ENCODE results near the gene GPR158.

GPR158 gene

DNA sequence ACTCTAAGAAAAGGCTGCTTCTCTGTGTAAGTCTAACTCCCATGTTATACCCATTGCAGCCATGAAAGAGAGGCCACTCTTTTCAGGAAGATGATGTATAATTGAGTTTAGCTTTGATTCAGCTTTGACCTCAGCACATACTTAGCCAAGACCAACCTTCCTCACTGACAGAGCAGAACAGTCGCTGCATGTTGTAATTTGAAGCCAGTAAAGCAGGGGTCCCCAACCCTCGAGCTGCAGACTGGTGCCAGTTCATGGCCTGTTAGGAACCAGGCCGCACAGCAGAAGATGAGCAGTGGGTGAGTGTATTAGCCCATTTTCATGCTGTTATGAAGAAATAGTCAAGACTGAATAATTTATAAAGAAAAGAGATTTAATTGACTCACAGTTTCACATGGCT lies 223.9 kb downstream of the GPR158 start:
- Histone ChIP-seq H3K36me3 (ENCODE audit: insufficient read depth, low read length) (no peaks in the 10 kb centered on the region), H3K4me1 (ENCODE audit: control insufficient read depth, insufficient read depth, low read length, unreplicated experiment) (no peaks in the 10 kb centered on the region), H3K79me2 (ENCODE audit: control insufficient read depth, insufficient read depth, low read length, unreplicated experiment) (no peaks in the 10 kb centered on the region), H2AFZ (ENCODE audit: low read length, unreplicated experiment) (no peak overlapping the region), H3K4me3 (ENCODE audit: low read depth, low read length) (no peak overlapping the region), H3K27ac (ENCODE audit: low read depth, low read length) (no peak overlapping the region), H3K27me3 (ENCODE audit: insufficient read depth, low read length) (no peaks in the 10 kb centered on the region)

DNA sequence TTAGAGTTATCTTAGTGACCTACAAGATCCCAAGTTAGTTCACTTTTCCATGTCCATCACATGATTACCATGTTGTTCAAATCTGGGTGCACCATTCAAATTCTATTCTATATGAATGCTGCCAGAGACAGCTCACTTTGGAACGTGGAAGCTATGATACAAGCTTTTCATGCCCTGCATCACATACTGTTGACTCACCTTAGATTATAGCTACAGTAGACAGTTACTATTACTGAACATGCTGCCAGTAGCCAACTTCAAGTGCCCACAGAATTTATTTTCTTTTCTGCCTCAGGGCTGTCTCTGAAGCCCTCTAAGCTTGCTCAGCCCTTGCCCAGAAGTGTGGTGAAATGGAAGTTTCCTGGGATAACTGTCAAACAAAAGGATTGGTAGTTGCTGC lies 231.1 kb downstream of the GPR158 start:
- H3K36me3 ChIP-seq (ENCODE audit: insufficient read depth, low read length): no peaks in the 10 kb centered on the region
- no peak overlapping the region for H3K4me3 ChIP-seq (ENCODE audit: low read depth, low read length)
- no peaks in the 10 kb centered on the region for H3K79me2 ChIP-seq (ENCODE audit: control insufficient read depth, insufficient read depth, low read length, unreplicated experiment)
- H3K27ac ChIP-seq (ENCODE audit: low read depth, low read length): no peak overlapping the region
- H3K4me1 ChIP-seq (ENCODE audit: control insufficient read depth, insufficient read depth, low read length, unreplicated experiment): no peaks in the 10 kb centered on the region
- H3K27me3 ChIP-seq (ENCODE audit: insufficient read depth, low read length): no peaks in the 10 kb centered on the region
- no peak overlapping the region for H2AFZ ChIP-seq (ENCODE audit: low read length, unreplicated experiment)

DNA sequence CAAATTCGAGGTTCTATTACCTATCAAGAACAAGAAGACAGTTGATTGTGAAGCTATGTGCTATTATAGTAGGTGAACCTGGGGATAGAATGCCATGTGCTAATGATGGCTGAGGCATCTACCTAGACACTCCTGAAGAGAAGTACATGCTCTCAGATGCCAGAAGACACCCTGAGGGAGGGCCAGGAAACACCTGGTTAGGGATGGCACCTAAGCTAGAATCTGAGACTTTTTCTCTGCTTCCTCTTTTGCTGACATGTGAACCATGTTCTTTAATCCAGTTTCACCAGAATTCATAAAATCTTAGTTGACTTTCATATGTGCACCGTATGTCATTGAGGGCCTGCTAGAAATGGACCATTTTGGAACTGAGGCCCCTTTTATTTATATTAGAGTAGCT lies 242.8 kb downstream of the GPR158 start:
- H3K27me3 ChIP-seq (ENCODE audit: insufficient read depth, low read length): no peaks in the 10 kb centered on the region
- no peaks in the 10 kb centered on the region for H3K36me3 ChIP-seq (ENCODE audit: insufficient read depth, low read length)
- no peaks in the 10 kb centered on the region for H3K79me2 ChIP-seq (ENCODE audit: control insufficient read depth, insufficient read depth, low read length, unreplicated experiment)
- H3K27ac ChIP-seq (ENCODE audit: low read depth, low read length): no peak overlapping the region
- H3K4me1 ChIP-seq (ENCODE audit: control insufficient read depth, insufficient read depth, low read length, unreplicated experiment): no peaks in the 10 kb centered on the region
- no peak overlapping the region for H3K4me3 ChIP-seq (ENCODE audit: low read depth, low read length)
- no peak overlapping the region for H2AFZ ChIP-seq (ENCODE audit: low read length, unreplicated experiment)

DNA sequence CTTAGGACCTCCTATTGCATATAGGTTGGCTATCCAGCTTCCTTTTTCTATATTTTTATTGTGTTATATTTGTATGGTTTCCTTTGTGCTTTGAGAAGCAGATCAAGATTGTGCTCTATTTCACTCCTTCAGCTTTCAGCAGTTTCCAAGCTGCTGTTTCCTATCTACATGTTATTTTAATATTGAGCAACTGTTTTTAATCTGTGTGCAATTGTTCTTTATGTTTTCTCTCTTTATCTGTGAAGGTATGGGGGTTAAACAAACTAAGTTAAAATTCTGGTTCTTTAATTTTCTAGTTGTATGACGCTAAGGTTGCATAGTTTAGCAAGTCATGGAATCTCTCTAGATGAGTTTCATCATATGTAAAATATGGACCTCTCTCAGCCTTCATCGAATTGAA lies 251.0 kb downstream of the GPR158 start:
- H3K36me3 ChIP-seq (ENCODE audit: insufficient read depth, low read length): no peaks in the 10 kb centered on the region
- H3K4me3 ChIP-seq (ENCODE audit: low read depth, low read length): no peak overlapping the region
- H2AFZ ChIP-seq (ENCODE audit: low read length, unreplicated experiment): no peak overlapping the region
- no peak overlapping the region for H3K27ac ChIP-seq (ENCODE audit: low read depth, low read length)
- H3K4me1 ChIP-seq (ENCODE audit: control insufficient read depth, insufficient read depth, low read length, unreplicated experiment): no peaks in the 10 kb centered on the region
- H3K27me3 ChIP-seq (ENCODE audit: insufficient read depth, low read length): no peaks in the 10 kb centered on the region
- no peaks in the 10 kb centered on the region for H3K79me2 ChIP-seq (ENCODE audit: control insufficient read depth, insufficient read depth, low read length, unreplicated experiment)

DNA sequence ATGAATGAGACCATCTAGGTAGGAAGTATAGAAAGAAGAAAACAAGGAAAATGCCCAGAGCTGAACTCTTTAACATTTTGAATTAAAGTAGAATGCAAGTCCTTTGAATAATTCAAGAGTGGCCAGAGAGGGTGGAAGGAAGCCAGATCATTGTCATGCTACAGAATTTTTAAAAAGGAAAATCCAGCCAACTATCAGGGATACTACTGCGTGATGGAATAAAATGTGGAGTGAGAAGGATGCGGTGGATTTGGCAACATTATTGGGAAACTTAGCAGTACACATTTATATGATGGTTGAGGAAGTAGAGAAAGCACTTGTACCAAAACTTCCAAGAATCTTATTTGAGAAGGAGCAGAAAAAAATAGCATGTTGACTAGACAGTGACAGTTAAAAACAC lies 261.6 kb downstream of the GPR158 start:
- no peak overlapping the region for H3K4me3 ChIP-seq (ENCODE audit: low read depth, low read length)
- no peak overlapping the region for H3K27ac ChIP-seq (ENCODE audit: low read depth, low read length)

DNA sequence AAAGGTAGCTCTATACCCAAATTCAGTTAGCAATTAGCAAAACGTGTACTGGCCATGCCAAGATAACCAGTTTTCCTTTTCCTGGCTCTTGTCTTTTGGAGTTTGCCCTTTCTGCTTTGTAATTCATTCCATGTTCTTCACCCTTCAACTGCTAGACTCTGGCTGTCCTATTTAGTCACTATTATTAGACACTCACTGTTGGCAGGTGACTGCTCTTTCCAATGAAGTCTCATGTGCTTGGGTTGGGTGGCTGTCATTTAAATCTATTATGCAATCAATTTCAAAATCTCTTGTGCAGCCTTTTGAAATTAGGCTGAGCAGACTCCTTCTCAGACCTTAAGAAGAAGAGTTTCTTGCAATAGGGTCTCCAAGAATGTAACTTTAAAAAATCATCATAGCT lies 266.5 kb downstream of the GPR158 start:
- H3K27me3 ChIP-seq (ENCODE audit: insufficient read depth, low read length): no peaks in the 10 kb centered on the region
- no peak overlapping the region for H3K27ac ChIP-seq (ENCODE audit: low read depth, low read length)
- H3K36me3 ChIP-seq (ENCODE audit: insufficient read depth, low read length): no peaks in the 10 kb centered on the region
- no peak overlapping the region for H2AFZ ChIP-seq (ENCODE audit: low read length, unreplicated experiment)
- no peak overlapping the region for H3K4me3 ChIP-seq (ENCODE audit: low read depth, low read length)
- H3K79me2 ChIP-seq (ENCODE audit: control insufficient read depth, insufficient read depth, low read length, unreplicated experiment): no peaks in the 10 kb centered on the region
- H3K4me1 ChIP-seq (ENCODE audit: control insufficient read depth, insufficient read depth, low read length, unreplicated experiment): no peaks in the 10 kb centered on the region

More for the DNA sequence above, 261.6 kb downstream of the GPR158 start:
- Histone ChIP-seq H3K79me2 (ENCODE audit: control insufficient read depth, insufficient read depth, low read length, unreplicated experiment) (no peaks in the 10 kb centered on the region), H3K4me1 (ENCODE audit: control insufficient read depth, insufficient read depth, low read length, unreplicated experiment) (no peaks in the 10 kb centered on the region), H2AFZ (ENCODE audit: low read length, unreplicated experiment) (no peak overlapping the region), H3K27me3 (ENCODE audit: insufficient read depth, low read length) (no peaks in the 10 kb centered on the region), H3K36me3 (ENCODE audit: insufficient read depth, low read length) (no peaks in the 10 kb centered on the region)

DNA sequence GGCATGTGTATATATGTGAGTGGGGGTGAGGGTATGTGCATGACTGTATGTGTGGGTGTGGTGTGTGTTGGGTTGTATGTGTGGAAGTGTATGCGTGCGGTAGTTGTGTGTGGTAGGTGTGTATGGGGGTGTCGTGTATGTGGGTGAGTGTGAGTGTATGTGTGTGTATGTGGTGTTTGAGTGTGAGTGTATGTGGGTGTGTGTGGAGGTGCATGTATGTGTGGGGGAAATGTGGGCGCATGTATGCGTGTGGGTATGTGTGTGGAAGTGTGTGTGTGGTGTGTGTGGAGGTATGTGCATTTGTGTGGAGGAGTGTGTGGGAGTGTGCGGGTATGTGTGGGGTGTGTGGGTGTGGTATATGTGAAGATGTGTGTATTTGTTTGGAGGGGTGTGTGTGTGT lies 269.5 kb downstream of the GPR158 start:
- Histone ChIP-seq H3K79me2 (ENCODE audit: control insufficient read depth, insufficient read depth, low read length, unreplicated experiment) (no peaks in the 10 kb centered on the region), H2AFZ (ENCODE audit: low read length, unreplicated experiment) (no peak overlapping the region), H3K4me3 (ENCODE audit: low read depth, low read length) (no peak overlapping the region), H3K36me3 (ENCODE audit: insufficient read depth, low read length) (no peaks in the 10 kb centered on the region), H3K27me3 (ENCODE audit: insufficient read depth, low read length) (no peaks in the 10 kb centered on the region), H3K4me1 (ENCODE audit: control insufficient read depth, insufficient read depth, low read length, unreplicated experiment) (no peaks in the 10 kb centered on the region), H3K27ac (ENCODE audit: low read depth, low read length) (no peak overlapping the region)

DNA sequence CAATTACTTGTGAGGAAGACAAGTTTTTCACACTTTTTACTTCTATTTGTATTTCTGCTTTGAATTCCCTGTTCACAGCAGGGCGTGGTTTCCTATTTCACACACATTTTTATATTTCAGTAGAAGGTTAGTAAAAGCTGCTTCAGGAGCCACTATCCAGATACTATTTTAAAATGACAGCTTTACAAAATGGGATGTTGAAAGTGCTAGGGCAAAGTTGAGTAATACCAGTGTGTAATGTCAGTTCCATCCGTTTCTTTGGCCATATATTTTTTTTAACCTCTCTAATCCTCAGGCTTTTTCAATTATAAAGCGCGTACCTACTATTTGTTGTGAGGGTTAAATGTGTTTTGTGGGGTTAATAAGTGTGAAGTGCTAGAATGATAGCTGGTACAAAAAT lies 276.6 kb downstream of the GPR158 start:
- Histone ChIP-seq H3K4me3 (ENCODE audit: low read depth, low read length) (no peak overlapping the region), H3K36me3 (ENCODE audit: insufficient read depth, low read length) (no peaks in the 10 kb centered on the region), H2AFZ (ENCODE audit: low read length, unreplicated experiment) (no peak overlapping the region), H3K27ac (ENCODE audit: low read depth, low read length) (no peak overlapping the region), H3K79me2 (ENCODE audit: control insufficient read depth, insufficient read depth, low read length, unreplicated experiment) (no peaks in the 10 kb centered on the region), H3K4me1 (ENCODE audit: control insufficient read depth, insufficient read depth, low read length, unreplicated experiment) (no peaks in the 10 kb centered on the region), H3K27me3 (ENCODE audit: insufficient read depth, low read length) (no peaks in the 10 kb centered on the region)

DNA sequence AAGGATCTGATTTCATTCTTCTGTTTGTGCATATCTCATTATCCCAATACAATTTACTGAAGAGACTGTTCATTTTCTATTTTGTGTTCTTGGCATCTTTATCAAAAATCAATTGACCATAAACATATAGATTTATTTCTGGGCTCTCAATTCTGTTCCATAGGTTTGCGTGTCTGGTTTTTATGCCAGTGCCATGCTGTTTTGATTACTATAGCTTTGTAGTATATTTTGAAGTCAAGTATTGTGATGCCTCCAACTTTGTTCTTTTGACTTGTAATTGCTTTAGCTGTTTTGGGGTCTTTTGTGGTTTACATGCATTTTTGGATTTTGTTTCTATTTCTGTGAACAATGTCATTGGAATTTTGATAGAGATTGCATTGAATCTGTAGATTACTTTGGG lies 278.8 kb downstream of the GPR158 start:
- no peaks in the 10 kb centered on the region for H3K4me1 ChIP-seq (ENCODE audit: control insufficient read depth, insufficient read depth, low read length, unreplicated experiment)
- no peaks in the 10 kb centered on the region for H3K27me3 ChIP-seq (ENCODE audit: insufficient read depth, low read length)
- H3K4me3 ChIP-seq (ENCODE audit: low read depth, low read length): no peak overlapping the region
- no peaks in the 10 kb centered on the region for H3K79me2 ChIP-seq (ENCODE audit: control insufficient read depth, insufficient read depth, low read length, unreplicated experiment)
- no peak overlapping the region for H3K27ac ChIP-seq (ENCODE audit: low read depth, low read length)
- no peaks in the 10 kb centered on the region for H3K36me3 ChIP-seq (ENCODE audit: insufficient read depth, low read length)
- H2AFZ ChIP-seq (ENCODE audit: low read length, unreplicated experiment): no peak overlapping the region

DNA sequence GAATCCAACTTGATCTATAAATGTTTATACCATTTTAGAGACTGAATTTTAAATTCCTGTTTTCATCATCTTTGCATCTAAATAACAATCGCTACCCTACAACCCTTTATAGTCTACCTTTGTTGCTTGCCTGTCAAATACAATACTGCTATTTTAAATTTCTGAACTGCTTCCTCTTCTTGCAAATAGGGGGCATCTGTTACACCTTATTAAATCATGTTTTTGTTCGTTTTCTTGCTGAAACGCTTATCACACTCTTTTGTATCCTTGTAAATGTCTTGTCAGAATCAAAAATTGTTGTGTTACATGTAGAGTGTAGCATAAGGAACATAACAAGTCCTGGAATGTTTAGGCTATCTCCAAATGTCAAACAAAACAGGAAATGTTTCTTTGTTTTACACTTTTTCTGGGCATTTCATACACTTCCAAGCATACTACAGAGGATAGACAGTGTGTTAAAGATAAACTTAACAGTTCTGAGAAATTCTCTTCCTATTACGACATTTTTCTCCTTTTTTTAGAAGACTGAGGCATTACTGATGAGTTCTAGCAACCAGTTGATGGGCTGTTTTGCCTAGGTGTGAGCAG lies 281.3 kb downstream of the GPR158 start:
- Histone ChIP-seq H3K36me3 (ENCODE audit: insufficient read depth, low read length) (no peaks in the 10 kb centered on the region), H3K79me2 (ENCODE audit: control insufficient read depth, insufficient read depth, low read length, unreplicated experiment) (no peaks in the 10 kb centered on the region), H3K4me1 (ENCODE audit: control insufficient read depth, insufficient read depth, low read length, unreplicated experiment) (no peaks in the 10 kb centered on the region), H3K4me3 (ENCODE audit: low read depth, low read length) (no peak overlapping the region), H3K27ac (ENCODE audit: low read depth, low read length) (no peak overlapping the region), H2AFZ (ENCODE audit: low read length, unreplicated experiment) (no peak overlapping the region), H3K27me3 (ENCODE audit: insufficient read depth, low read length) (no peaks in the 10 kb centered on the region)

DNA sequence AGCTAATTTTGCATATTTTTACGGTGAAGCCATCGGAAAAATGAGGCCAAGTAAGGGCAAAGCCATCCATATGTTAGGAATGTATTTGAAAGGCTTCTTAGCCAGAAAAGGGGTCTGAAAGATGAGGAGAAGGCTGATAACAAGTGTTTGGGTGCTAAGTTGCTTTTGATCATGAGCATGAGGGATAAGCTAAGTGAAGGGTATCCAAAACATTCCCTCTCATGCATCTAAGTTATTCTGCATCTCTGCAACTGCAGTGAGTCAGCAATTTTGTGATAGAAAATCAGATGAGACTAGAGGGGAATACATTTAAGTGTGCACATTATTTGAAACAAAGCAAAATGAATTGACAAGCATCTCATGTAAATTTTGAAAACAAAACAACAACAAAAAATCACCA lies 282.8 kb downstream of the GPR158 start:
- H3K79me2 ChIP-seq (ENCODE audit: control insufficient read depth, insufficient read depth, low read length, unreplicated experiment): no peaks in the 10 kb centered on the region

More for the DNA sequence above, 282.8 kb downstream of the GPR158 start:
- H3K36me3 ChIP-seq (ENCODE audit: insufficient read depth, low read length): no peaks in the 10 kb centered on the region
- H3K27me3 ChIP-seq (ENCODE audit: insufficient read depth, low read length): no peaks in the 10 kb centered on the region
- H3K4me3 ChIP-seq (ENCODE audit: low read depth, low read length): no peak overlapping the region
- H3K27ac ChIP-seq (ENCODE audit: low read depth, low read length): no peak overlapping the region
- H3K4me1 ChIP-seq (ENCODE audit: control insufficient read depth, insufficient read depth, low read length, unreplicated experiment): no peaks in the 10 kb centered on the region
- H2AFZ ChIP-seq (ENCODE audit: low read length, unreplicated experiment): no peak overlapping the region
